CD14-positive monocyte (primary cell): ENCODE data around the gene CCDC15. TPM values are rescaled to one million over a fixed set of nuclear protein-coding genes. Genes with fewer than 3 reads are reported as not detected.

ENCODE experiments used
- DNase-seq, 3 donors: peaks; one replicate each; pipeline ENCODE4 v3.0.0-alpha.2; 2011 to 2022
- H2AFZ ChIP-seq: 2 replicates; pipeline ENCODE4 v1.6.0; 2012; ENCODE audit warnings: mild to moderate bottlenecking, low read depth, low read length, inconsistent platforms; ENCODE audit not compliant: insufficient read depth, poor library complexity, severe bottlenecking
- H3K27ac ChIP-seq, 2 donors: 1 replicate in 1 of 2; 2 replicates in 1 of 2; pipeline ENCODE4 v1.5.1; 2012 to 2013; ENCODE audit warnings: low read length in 2 of 2, control low read depth in 1 of 2, inconsistent platforms in 1 of 2, low read depth in 1 of 2, mild to moderate bottlenecking in 1 of 2
- H3K27me3 ChIP-seq, 2 donors: one replicate each; pipeline versions ENCODE4 v1.6.0 to v1.6.1; 2011 to 2013; ENCODE audit warnings: low read length in 2 of 2; ENCODE audit not compliant: control insufficient read depth in 2 of 2, insufficient read depth in 2 of 2
- H3K36me3 ChIP-seq, 2 donors: replicated peaks in 1 of 2; 1 replicate in 1 of 2; 2 replicates in 1 of 2; pipeline versions ENCODE4 v1.5.1 to v1.6.1; 2012 to 2013; ENCODE audit warnings: low read length in 2 of 2, control low read depth in 1 of 2, inconsistent platforms in 1 of 2, mild to moderate bottlenecking in 1 of 2; ENCODE audit not compliant: insufficient read depth in 2 of 2, control insufficient read depth in 1 of 2
- H3K4me1 ChIP-seq, 2 donors: 1 replicate in 1 of 2; 2 replicates in 1 of 2; pipeline versions ENCODE4 v1.5.1 to v1.6.1; 2012 to 2013; ENCODE audit warnings: low read length in 2 of 2, control low read depth in 1 of 2, inconsistent platforms in 1 of 2, mild to moderate bottlenecking in 1 of 2, moderate library complexity in 1 of 2; ENCODE audit not compliant: insufficient read depth in 2 of 2, control insufficient read depth in 1 of 2
- H3K4me2 ChIP-seq: replicated peaks from 2 replicates; pipeline ENCODE3; 2012; ENCODE audit warnings: low read length, moderate library complexity, mild to moderate bottlenecking; ENCODE audit not compliant: poor library complexity, severe bottlenecking; ENCODE audit errors: extremely low read depth
- H3K4me3 ChIP-seq, 3 experiments: fragments of 200-600 bp in 1 of 3; sonication (generic) in 1 of 3; replicated peaks in 1 of 3; 1 replicate in 2 of 3; 2 replicates in 1 of 3; pipeline ENCODE4 v1.5.1; 2011 to 2013; ENCODE audit warnings: low read length in 3 of 3, mild to moderate bottlenecking in 3 of 3, control low read depth in 2 of 3, low read depth in 2 of 3, inconsistent platforms in 1 of 3, moderate library complexity in 1 of 3
- H3K79me2 ChIP-seq: 2 replicates; pipeline ENCODE4 v1.6.0; 2012; ENCODE audit warnings: mild to moderate bottlenecking, control low read depth, inconsistent platforms, low read length, moderate library complexity; ENCODE audit not compliant: insufficient read depth
- H3K9ac ChIP-seq: 2 replicates; pipeline ENCODE4 v1.6.0; 2017; ENCODE audit warnings: low read length, mild to moderate bottlenecking; ENCODE audit not compliant: insufficient read depth, poor library complexity, severe bottlenecking
- H3K9me3 ChIP-seq, 2 donors: replicated peaks in 1 of 2; 1 replicate in 1 of 2; 2 replicates in 1 of 2; pipeline versions ENCODE4 v1.5.1 to v1.6.1; 2012 to 2013; ENCODE audit warnings: low read length in 2 of 2, control low read depth in 1 of 2; ENCODE audit not compliant: control insufficient read depth in 1 of 2, insufficient read depth in 1 of 2
- H4K20me1 ChIP-seq: 2 replicates; pipeline ENCODE4 v1.6.0; 2012; ENCODE audit warnings: mild to moderate bottlenecking, low read length, control low read depth, moderate library complexity; ENCODE audit not compliant: insufficient read depth
- H3K27ac Mint-ChIP-seq, 7 donors: one replicate each; pipeline ENCODE4 v1.8.0; 2020; ENCODE audit warnings: mild to moderate bottlenecking in 7 of 7, mixed read lengths in 7 of 7, moderate library complexity in 6 of 7, inconsistent platforms in 2 of 7
- H3K27me3 Mint-ChIP-seq, 3 donors: one replicate each; pipeline ENCODE4 v1.8.0; 2021 to 2022; ENCODE audit warnings: low read depth in 3 of 3, mild to moderate bottlenecking in 3 of 3, mixed read lengths in 3 of 3, moderate library complexity in 3 of 3, inconsistent platforms in 1 of 3
- H3K36me3 Mint-ChIP-seq, 2 donors: one replicate each; pipeline ENCODE4 v1.8.0; 2020; ENCODE audit warnings: mixed read lengths in 2 of 2, inconsistent platforms in 1 of 2, mild to moderate bottlenecking in 1 of 2
- H3K4me1 Mint-ChIP-seq: one replicate; pipeline ENCODE4 v1.8.0; 2020; ENCODE audit warnings: mild to moderate bottlenecking, mixed read lengths
- H3K4me3 Mint-ChIP-seq, 2 donors: one replicate each; pipeline ENCODE4 v1.8.0; 2020; ENCODE audit warnings: mild to moderate bottlenecking in 2 of 2, mixed read lengths in 2 of 2, moderate library complexity in 1 of 2
- H3K9me3 Mint-ChIP-seq, 7 donors: one replicate each; pipeline ENCODE4 v1.8.0; 2020 to 2022; ENCODE audit warnings: mixed read lengths in 7 of 7, mild to moderate bottlenecking in 6 of 7, moderate library complexity in 6 of 7, inconsistent platforms in 2 of 7
- CTCF ChIP-seq: fragments of 200-600 bp; IDR thresholded peaks from one replicate; pipeline ENCODE4 v1.8.0; 2022; ENCODE audit warnings: antibody characterized with exemption, mild to moderate bottlenecking
- WGBS: methylation state at CpG from one replicate; pipeline ENCODE4 v1.1.5; 2013; ENCODE audit warnings: missing lambda C conversion rate; ENCODE audit not compliant: insufficient coverage; 5-methylcytosine and 5-hydroxymethylcytosine counted together
- intact Hi-C, 2 donors: fragments of 100-400 bp; cut with micrococcal nuclease; formaldehyde crosslinking; loops; one replicate each; pipeline versions ENCODE4 v1.15.0 to v1.15.1; 2023
- polyA plus RNA-seq, 3 donors: library from polyadenylated mRNA; depleted of rRNA in 1 of 3; unstranded in 2 of 3; stranded (reverse) in 1 of 3; fragments of 300-500 nt in 2 of 3; fragments of >200 nt in 1 of 3; fragmentation: Illumina TruSeq in 2 of 3; gene quantifications; 1 replicate in 2 of 3; 2 replicates in 1 of 3; pipeline ENCODE4 v1.2.3, GENCODE V29; 2012 to 2021

CCDC15 gene
- polyA plus RNA-seq, 3 donors = 0.24 to 0.32 (median 0.28) TPM

- Histone ChIP-seq H3K9me3 (no peaks in the 10 kb centered on the region), H3K27me3 (no peaks in the 10 kb centered on the region), H3K4me2 (no peak overlapping the region), H3K9ac (no peak overlapping the region), H3K4me1 (peaks cover 78 to 86% of the 10 kb centered on the region in 2 donors), H3K36me3 (peaks cover 25 to 51% of the 10 kb centered on the region in 2 donors), H3K4me3 (no peak overlapping the region), H4K20me1 (no peaks in the 10 kb centered on the region), H2AFZ (no peak overlapping the region), H3K27ac (peak overlapping the region; percentile 7 to 50), H3K79me2 (peaks cover 30% of the 10 kb centered on the region)
- intact Hi-C loops = no loop called here
- peaks cover 79% of the 10 kb centered on the region for H3K4me1 Mint-ChIP-seq
- no peak for TF ChIP-seq CTCF
- no peak for DNase-seq
- no peak overlapping the region for H3K4me3 Mint-ChIP-seq
- peaks cover 60 to 77% of the 10 kb centered on the region in 2 donors for H3K36me3 Mint-ChIP-seq
- peaks cover 0 to 8% (median 5%) of the 10 kb centered on the region in 3 donors for H3K27me3 Mint-ChIP-seq
- H3K9me3 Mint-ChIP-seq = peaks cover 0 to 2% (median 0%) of the 10 kb centered on the region in 7 donors
- WGBS = 97% methylated on average over 5 of the region's 7 CpGs
- peak overlapping the region in 6 of 7 donors; percentile 66 to 99 (median 89) for H3K27ac Mint-ChIP-seq
Observed at GRCh38 chr11:125075242-125075625, 121.2 kb downstream of the CCDC15 start.

GRCh38 chr11:125075900-125076317 lies 121.9 kb downstream of the CCDC15 start:
- Histone ChIP-seq H3K79me2 (peaks cover 30% of the 10 kb centered on the region), H3K27ac (peak overlapping the region; percentile 7 to 50), H3K4me1 (peaks cover 71 to 82% of the 10 kb centered on the region in 2 donors), H3K36me3 (peaks cover 32 to 57% of the 10 kb centered on the region in 2 donors), H4K20me1 (no peaks in the 10 kb centered on the region), H3K9ac (no peak overlapping the region), H2AFZ (no peak overlapping the region), H3K27me3 (no peaks in the 10 kb centered on the region), H3K4me2 (no peak overlapping the region), H3K4me3 (no peak overlapping the region), H3K9me3 (no peaks in the 10 kb centered on the region)
- Mint-ChIP-seq H3K27ac (peak overlapping the region; percentile 65 to 99 (median 83)), H3K4me3 (no peak overlapping the region), H3K27me3 (peaks cover 0 to 8% (median 7%) of the 10 kb centered on the region in 3 donors), H3K36me3 (peaks cover 67 to 83% of the 10 kb centered on the region in 2 donors), H3K9me3 (peaks cover 0 to 2% (median 0%) of the 10 kb centered on the region in 7 donors), H3K4me1 (peaks cover 72% of the 10 kb centered on the region)
- peak in 2 of 3 donors; percentile 43 for DNase-seq
- WGBS = 67% methylated on average over 7 of the region's 11 CpGs
- intact Hi-C loops = no loop called here
- TF ChIP-seq CTCF = no peak
